ENCODE data around the gene NAXE. TPM values are rescaled to one million over a fixed set of nuclear protein-coding genes. Genes with fewer than 3 reads are reported as not detected.

The NAXE gene
- total RNA-seq, 1 donor from 2014 or later, result 48.5 TPM

GRCh38 chr1:156560585-156561163 is 30.9 kb upstream of the NAXE start:
- peaks cover 5% of the 10 kb centered on the region for H3K36me3 Mint-ChIP-seq (ENCODE audit: low read depth, unreplicated experiment)
- H3K9me3 Mint-ChIP-seq (ENCODE audit: unreplicated experiment), result peaks cover 3% of the 10 kb centered on the region
- TF ChIP-seq EZH2 (IDR thresholded peaks at IDR 0.05; ENCODE audit: insufficient read depth, low read length) (no peak), CTCF (IDR thresholded peaks at IDR 0.05; ENCODE audit: insufficient read depth, low read depth, low read length) (no peak)
- Histone ChIP-seq H3K27me3 (ENCODE audit: insufficient read depth, low read length) (no peaks in the 10 kb centered on the region), H3K36me3 (ENCODE audit: insufficient read depth, low read length) (peaks cover 40% of the 10 kb centered on the region), H3K4me2 (ENCODE audit: low read length) (no peak overlapping the region), H4K20me1 (ENCODE audit: insufficient read depth, low read length) (no peaks in the 10 kb centered on the region), H3K27ac (ENCODE audit: low read depth, low read length) (no peak overlapping the region), H2AFZ (ENCODE audit: low read depth, low read length) (no peak overlapping the region), H3K79me2 (ENCODE audit: insufficient read depth, low read length) (no peaks in the 10 kb centered on the region), H3K4me1 (ENCODE audit: insufficient read depth, low read length) (no peaks in the 10 kb centered on the region), H3K9ac (ENCODE audit: low read length) (no peak overlapping the region), H3K9me3 (ENCODE audit: insufficient read depth, low read depth, low read length) (no peaks in the 10 kb centered on the region), H3K4me3 (ENCODE audit: insufficient read depth, low read depth, low read length) (no peak overlapping the region)
- no peak overlapping the region for H3K4me3 Mint-ChIP-seq (ENCODE audit: unreplicated experiment)
- no peak overlapping the region for H3K27ac Mint-ChIP-seq (ENCODE audit: unreplicated experiment)
- H3K27me3 Mint-ChIP-seq (ENCODE audit: low read depth, unreplicated experiment), result peaks cover 13% of the 10 kb centered on the region
- H3K4me1 Mint-ChIP-seq (ENCODE audit: low read depth, unreplicated experiment), result peaks cover 6% of the 10 kb centered on the region
- no peak for FAIRE-seq
- no peak for DNase-seq (ENCODE audit: low read depth)

- DNase-seq (ENCODE audit: low read depth) (no peak), FAIRE-seq (no peak)
- Histone ChIP-seq H3K27me3 (ENCODE audit: insufficient read depth, low read length) (no peaks in the 10 kb centered on the region), H3K36me3 (ENCODE audit: insufficient read depth, low read length) (peaks cover 35% of the 10 kb centered on the region), H3K4me1 (ENCODE audit: insufficient read depth, low read length) (peaks cover under 1% of the 10 kb centered on the region), H3K9me3 (ENCODE audit: insufficient read depth, low read depth, low read length) (no peaks in the 10 kb centered on the region), H4K20me1 (ENCODE audit: insufficient read depth, low read length) (no peaks in the 10 kb centered on the region), H3K9ac (ENCODE audit: low read length) (no peak overlapping the region), H3K4me2 (ENCODE audit: low read length) (no peak overlapping the region), H3K79me2 (ENCODE audit: insufficient read depth, low read length) (peaks cover 13% of the 10 kb centered on the region), H3K27ac (ENCODE audit: low read depth, low read length) (no peak overlapping the region), H3K4me3 (ENCODE audit: insufficient read depth, low read depth, low read length) (no peak overlapping the region), H2AFZ (ENCODE audit: low read depth, low read length) (no peak overlapping the region)
- H3K4me3 Mint-ChIP-seq (ENCODE audit: unreplicated experiment), result no peak overlapping the region
- no peak for TF ChIP-seq CTCF (IDR thresholded peaks at IDR 0.05; ENCODE audit: insufficient read depth, low read depth, low read length)
- TF ChIP-seq EZH2 (IDR thresholded peaks at IDR 0.05; ENCODE audit: insufficient read depth, low read length), result no peak
- H3K9me3 Mint-ChIP-seq (ENCODE audit: unreplicated experiment), result peaks cover 3% of the 10 kb centered on the region
- peaks cover 2% of the 10 kb centered on the region for H3K36me3 Mint-ChIP-seq (ENCODE audit: low read depth, unreplicated experiment)
- no peak overlapping the region for H3K27ac Mint-ChIP-seq (ENCODE audit: unreplicated experiment)
- H3K4me1 Mint-ChIP-seq (ENCODE audit: low read depth, unreplicated experiment), result peaks cover 2% of the 10 kb centered on the region
- peaks cover 8% of the 10 kb centered on the region for H3K27me3 Mint-ChIP-seq (ENCODE audit: low read depth, unreplicated experiment)
Measured at GRCh38 chr1:156565519-156565918, 26.1 kb upstream of the NAXE start.

DNA sequence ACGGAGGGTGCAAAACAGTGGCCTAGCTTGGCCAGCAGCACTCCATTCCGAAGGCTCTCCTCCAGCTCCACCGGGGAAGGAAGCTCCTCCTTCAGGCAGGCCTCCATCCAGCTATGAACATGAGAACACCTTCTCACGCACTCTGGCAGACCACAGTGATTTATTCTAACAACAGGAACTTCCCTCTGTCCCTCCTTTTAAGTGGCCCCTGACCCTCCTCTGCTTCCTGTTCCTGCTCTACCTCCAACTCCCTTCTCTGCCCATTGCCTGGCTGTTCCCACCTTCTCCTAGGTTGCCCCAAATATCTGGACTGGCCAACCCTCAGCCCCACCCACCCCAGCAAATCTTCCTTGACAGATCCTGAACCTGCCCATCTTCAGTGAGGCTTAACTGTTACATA is 25.1 kb upstream of the NAXE start:
- FAIRE-seq (no peak), DNase-seq (ENCODE audit: low read depth) (no peak)
- TF ChIP-seq EZH2 (IDR thresholded peaks at IDR 0.05; ENCODE audit: insufficient read depth, low read length) (no peak), CTCF (IDR thresholded peaks at IDR 0.05; ENCODE audit: insufficient read depth, low read depth, low read length) (no peak)
- Mint-ChIP-seq H3K9me3 (ENCODE audit: unreplicated experiment) (peaks cover 3% of the 10 kb centered on the region), H3K4me1 (ENCODE audit: low read depth, unreplicated experiment) (peaks cover 9% of the 10 kb centered on the region), H3K4me3 (ENCODE audit: unreplicated experiment) (no peak overlapping the region), H3K27me3 (ENCODE audit: low read depth, unreplicated experiment) (peaks cover 8% of the 10 kb centered on the region), H3K27ac (ENCODE audit: unreplicated experiment) (no peak overlapping the region), H3K36me3 (ENCODE audit: low read depth, unreplicated experiment) (peaks cover 2% of the 10 kb centered on the region)
- H2AFZ ChIP-seq (ENCODE audit: low read depth, low read length), result no peak overlapping the region
- H3K79me2 ChIP-seq (ENCODE audit: insufficient read depth, low read length), result peaks cover 19% of the 10 kb centered on the region
- no peaks in the 10 kb centered on the region for H4K20me1 ChIP-seq (ENCODE audit: insufficient read depth, low read length)
- H3K36me3 ChIP-seq (ENCODE audit: insufficient read depth, low read length), result peaks cover 32% of the 10 kb centered on the region
- H3K4me1 ChIP-seq (ENCODE audit: insufficient read depth, low read length), result peaks cover 10% of the 10 kb centered on the region
- no peaks in the 10 kb centered on the region for H3K27me3 ChIP-seq (ENCODE audit: insufficient read depth, low read length)
- H3K4me2 ChIP-seq (ENCODE audit: low read length), result no peak overlapping the region
- H3K4me3 ChIP-seq (ENCODE audit: insufficient read depth, low read depth, low read length), result no peak overlapping the region
- H3K27ac ChIP-seq (ENCODE audit: low read depth, low read length), result no peak overlapping the region
- no peaks in the 10 kb centered on the region for H3K9me3 ChIP-seq (ENCODE audit: insufficient read depth, low read depth, low read length)
- no peak overlapping the region for H3K9ac ChIP-seq (ENCODE audit: low read length)
